H1 (cell line): ENCODE data around the gene SPATA6L. TPM values are rescaled to one million over a fixed set of nuclear protein-coding genes. Genes with fewer than 3 reads are reported as not detected.

ENCODE experiments used
- CTCF ChIA-PET: fragments of 300-600 bp; sonication (Branson Sonifier 250); formaldehyde crosslinking; loops from one replicate; lab custom pipeline; 2021; ENCODE audit not compliant: partially characterized antibody; lab: Charles Lee
- POLR2A ChIA-PET: fragments of 300-600 bp; sonication (Branson Sonifier 250); formaldehyde crosslinking; loops from one replicate; lab custom pipeline; 2021; ENCODE audit warnings: inconsistent platforms; ENCODE audit not compliant: partially characterized antibody; lab: Charles Lee
- DNase-seq, 2 experiments: peaks; one replicate each; pipeline versions ENCODE4 v3.0.0 to v3.0.0-alpha.2; 2010 to 2022; ENCODE audit warnings: low spot score in 2 of 2, low read depth in 1 of 2, mixed read lengths in 1 of 2
- FAIRE-seq: peaks from 2 replicates; lab custom pipeline; 2011; peaks lifted over from hg19 to GRCh38; lab: Jason Lieb, UNC
- H2AFZ ChIP-seq: 2 replicates; pipeline ENCODE4 v1.8.1; 2012; ENCODE audit warnings: low read length, inconsistent platforms
- H2AK5ac ChIP-seq: 2 replicates; pipeline ENCODE4 v1.6.1; 2013; ENCODE audit warnings: low read depth, low read length
- H2BK120ac ChIP-seq: replicated peaks from 2 replicates; pipeline ENCODE3; 2013; ENCODE audit warnings: low read depth, low read length, inconsistent platforms
- H2BK12ac ChIP-seq: 2 replicates; pipeline ENCODE4 v1.6.1; 2013; ENCODE audit warnings: low read depth, low read length
- H2BK15ac ChIP-seq: 2 replicates; pipeline ENCODE4 v1.6.1; 2013; ENCODE audit warnings: low read length
- H2BK20ac ChIP-seq: 2 replicates; pipeline ENCODE4 v1.6.1; 2013; ENCODE audit warnings: low read length
- H2BK5ac ChIP-seq: 2 replicates; pipeline ENCODE4 v1.6.1; 2013; ENCODE audit warnings: low read depth, low read length
- H3K14ac ChIP-seq: 2 replicates; pipeline ENCODE4 v1.6.1; 2013; ENCODE audit warnings: inconsistent platforms; ENCODE audit not compliant: insufficient read length
- H3K18ac ChIP-seq: 2 replicates; pipeline ENCODE4 v1.6.1; 2013; ENCODE audit warnings: low read length; ENCODE audit errors: extremely low read depth
- H3K23ac ChIP-seq: 2 replicates; pipeline ENCODE4 v1.6.1; 2013; ENCODE audit warnings: inconsistent platforms; ENCODE audit not compliant: insufficient read length
- H3K23me2 ChIP-seq: 2 replicates; pipeline ENCODE4 v1.6.1; 2013; ENCODE audit warnings: low read depth, low read length
- H3K27ac ChIP-seq: 2 replicates; pipeline ENCODE4 v1.6.1; 2011; ENCODE audit warnings: low read depth, low read length, inconsistent platforms
- H3K27me3 ChIP-seq, 4 experiments: replicated peaks in 1 of 4; 1 replicate in 1 of 4; 2 replicates in 3 of 4; pipeline versions ENCODE4 v1.6.1 to v1.8.1; 2011 to 2013; ENCODE audit warnings: low read length in 3 of 4, mild to moderate bottlenecking in 3 of 4, inconsistent platforms in 2 of 4, mixed read lengths in 2 of 4, moderate library complexity in 1 of 4; ENCODE audit not compliant: control insufficient read depth in 3 of 4, insufficient read depth in 3 of 4; ENCODE audit errors: extremely low read depth in 1 of 4
- H3K36me3 ChIP-seq, 4 experiments: 2 replicates each; pipeline versions ENCODE4 v1.6.1 to v1.8.1; 2011 to 2013; ENCODE audit warnings: mild to moderate bottlenecking in 4 of 4, low read length in 3 of 4, moderate library complexity in 2 of 4, control low read depth in 1 of 4, inconsistent platforms in 1 of 4; ENCODE audit not compliant: insufficient read depth in 4 of 4, control insufficient read depth in 2 of 4
- H3K4ac ChIP-seq: replicated peaks from 2 replicates; pipeline ENCODE3; 2013; ENCODE audit warnings: low read length, low read depth, mixed read lengths, inconsistent platforms; ENCODE audit not compliant: insufficient read length
- H3K4me1 ChIP-seq, 4 experiments: replicated peaks in 1 of 4; 1 replicate in 1 of 4; 2 replicates in 3 of 4; pipeline versions ENCODE4 v1.6.1 to v1.8.1; 2011 to 2013; ENCODE audit warnings: low read length in 3 of 4, inconsistent platforms in 2 of 4, mixed read lengths in 1 of 4; ENCODE audit not compliant: insufficient read depth in 4 of 4, control insufficient read depth in 3 of 4
- H3K4me2 ChIP-seq, 2 experiments: 2 replicates each; pipeline versions ENCODE4 v1.6.1 to v1.8.1; 2011 to 2013; ENCODE audit warnings: low read depth in 2 of 2, low read length in 2 of 2, control low read depth in 1 of 2, inconsistent platforms in 1 of 2, mild to moderate bottlenecking in 1 of 2; ENCODE audit not compliant: insufficient read depth in 1 of 2
- H3K4me3 ChIP-seq, 4 experiments: fragments of 200-600, 300-600 bp in 1 of 4; sonication (generic), shearing (Covaris generic), sonication (Bioruptor Twin) in 1 of 4; 2 replicates each; pipeline versions ENCODE4 v1.5.1 to v1.8.1; 2011 to 2016; ENCODE audit warnings: low read length in 4 of 4, low read depth in 3 of 4, control low read depth in 2 of 4, inconsistent platforms in 2 of 4, mild to moderate bottlenecking in 2 of 4, mixed read lengths in 1 of 4, moderate library complexity in 1 of 4; ENCODE audit not compliant: insufficient read depth in 2 of 4; ENCODE audit errors: extremely low read depth in 1 of 4
- H3K56ac ChIP-seq: replicated peaks from 2 replicates; pipeline ENCODE3; 2013; ENCODE audit warnings: low read depth, mild to moderate bottlenecking, mixed read lengths, low read length, inconsistent platforms; ENCODE audit not compliant: insufficient read length
- H3K79me1 ChIP-seq: 2 replicates; pipeline ENCODE4 v1.6.1; 2013; ENCODE audit warnings: low read depth, low read length, control low read depth
- H3K79me2 ChIP-seq, 2 experiments: 2 replicates each; pipeline versions ENCODE4 v1.6.1 to v1.8.1; 2012 to 2013; ENCODE audit warnings: low read length in 2 of 2, mild to moderate bottlenecking in 2 of 2, inconsistent platforms in 1 of 2; ENCODE audit not compliant: insufficient read depth in 2 of 2, control insufficient read depth in 1 of 2
- H3K9ac ChIP-seq, 4 experiments: replicated peaks in 1 of 4; 1 replicate in 1 of 4; 2 replicates in 3 of 4; pipeline versions ENCODE4 v1.6.1 to v1.8.1; 2011 to 2013; ENCODE audit warnings: low read depth in 3 of 4, low read length in 3 of 4, control low read depth in 2 of 4, mild to moderate bottlenecking in 2 of 4, moderate library complexity in 2 of 4, inconsistent platforms in 1 of 4; ENCODE audit errors: extremely low read depth in 1 of 4
- H3K9me3 ChIP-seq, 2 experiments: 2 replicates each; pipeline versions ENCODE4 v1.6.1 to v1.8.1; 2012 to 2013; ENCODE audit warnings: mild to moderate bottlenecking in 2 of 2, moderate library complexity in 2 of 2, control low read depth in 1 of 2, inconsistent platforms in 1 of 2, low read depth in 1 of 2, low read length in 1 of 2, mixed read lengths in 1 of 2; ENCODE audit not compliant: insufficient read depth in 2 of 2
- H4K20me1 ChIP-seq, 2 experiments: replicated peaks in 1 of 2; 2 replicates each; pipeline versions ENCODE3 to v1.8.1; 2011 to 2013; ENCODE audit warnings: inconsistent platforms in 2 of 2, low read length in 2 of 2, mild to moderate bottlenecking in 1 of 2; ENCODE audit not compliant: insufficient read depth in 2 of 2, control insufficient read depth in 1 of 2
- H4K5ac ChIP-seq: 2 replicates; pipeline ENCODE4 v1.6.1; 2013; ENCODE audit warnings: low read length, low read depth, mixed read lengths, inconsistent platforms; ENCODE audit not compliant: insufficient read length
- H4K8ac ChIP-seq: 2 replicates; pipeline ENCODE4 v1.8.0; 2013; ENCODE audit warnings: mild to moderate bottlenecking, moderate library complexity, low read length, inconsistent platforms; ENCODE audit not compliant: insufficient read depth; ENCODE audit errors: extremely low read depth
- H4K91ac ChIP-seq: replicated peaks from 2 replicates; pipeline ENCODE3; 2013; ENCODE audit warnings: low read length, mixed read lengths, inconsistent platforms; ENCODE audit not compliant: insufficient read length
- CTBP2 ChIP-seq: IDR thresholded peaks from 2 replicates; pipeline ENCODE4 v1.7.0; 2011; ENCODE audit warnings: borderline replicate concordance, mild to moderate bottlenecking, moderate library complexity, mixed read lengths, low read length; ENCODE audit not compliant: insufficient read depth, insufficient read length
- FOSL1 ChIP-seq: IDR thresholded peaks from 2 replicates; pipeline ENCODE4 v1.6.1; 2011; ENCODE audit warnings: mild to moderate bottlenecking, low read depth, low read length, moderate library complexity; ENCODE audit not compliant: insufficient read depth
- HDAC2 ChIP-seq, 2 experiments: fragments of 300-600 bp in 1 of 2; sonication (generic) in 1 of 2; IDR thresholded peaks; 2 replicates each; pipeline ENCODE4 v1.6.1; 2011 to 2012; ENCODE audit warnings: low read depth in 2 of 2, low read length in 2 of 2, mild to moderate bottlenecking in 2 of 2, moderate library complexity in 2 of 2, borderline replicate concordance in 1 of 2, inconsistent platforms in 1 of 2
- NRF1 ChIP-seq: IDR thresholded peaks from 2 replicates; pipeline ENCODE4 v1.6.1; 2011; ENCODE audit warnings: mild to moderate bottlenecking, low read depth, low read length, improper control_type of control experiment
- POLR2AphosphoS5 ChIP-seq: IDR thresholded peaks from 2 replicates; pipeline ENCODE4 v1.6.1; 2011; ENCODE audit warnings: low read depth, low read length
- SIN3A ChIP-seq, 2 experiments: IDR thresholded peaks in 1 of 2; conservative IDR thresholded peaks in 1 of 2; 2 replicates each; pipeline ENCODE4 v1.6.1; 2011 to 2012; ENCODE audit warnings: low read length in 2 of 2, improper control_type of control experiment in 1 of 2, low read depth in 1 of 2, mild to moderate bottlenecking in 1 of 2
- SIRT6 ChIP-seq: IDR thresholded peaks from one replicate; pipeline ENCODE4 v1.7.1; 2012; ENCODE audit warnings: low read length, inconsistent platforms
- SP4 ChIP-seq: IDR thresholded peaks from 2 replicates; pipeline ENCODE4 v1.6.1; 2012; ENCODE audit warnings: low read length, inconsistent platforms
- TCF12 ChIP-seq: IDR thresholded peaks from 2 replicates; pipeline ENCODE4 v1.6.1; 2011; ENCODE audit warnings: low read depth, mild to moderate bottlenecking, low read length
- YY1 ChIP-seq: IDR thresholded peaks from 2 replicates; pipeline ENCODE4 v1.6.1; 2011; ENCODE audit warnings: low read depth, mild to moderate bottlenecking, low read length
- WGBS, 2 experiments: shearing (Covaris generic) in 1 of 2; methylation state at CpG; one replicate each; pipeline versions ENCODE4 v1.1.6 to v1.1.7; 2013 to 2015; ENCODE audit warnings: low lambda C conversion rate in 2 of 2, mixed read lengths in 2 of 2, inconsistent platforms in 1 of 2, low coverage in 1 of 2, missing lambda C conversion rate in 1 of 2; ENCODE audit not compliant: insufficient replicate concordance in 2 of 2, insufficient coverage in 1 of 2, insufficient read length in 1 of 2; ENCODE audit errors: extremely low coverage in 1 of 2, missing lambda C conversion rate in 1 of 2; 5-methylcytosine and 5-hydroxymethylcytosine counted together
- polyA plus RNA-seq, 7 experiments: library from polyadenylated mRNA; depleted of rRNA in 3 of 7; stranded (reverse) in 5 of 7; unstranded in 2 of 7; fragments of >200 nt in 5 of 7; fragments of 200-250 nt in 2 of 7; gene quantifications; 1 replicate in 5 of 7; 2 replicates in 1 of 7; 4 replicates in 1 of 7; pipeline versions ENCODE4 v1.2.1 to v1.2.3, GENCODE V29; 2011 to 2013; ENCODE audit warnings: missing spikeins in 2 of 7, mixed read lengths in 2 of 7
- total RNA-seq: library from RNA; stranded (reverse); fragmentation: NEBNext Ultra II Directional; extraction: Animal tissue kit (Norgen Biotek cat#: 25700); gene quantifications from 2 replicates; pipeline ENCODE4 v1.2.1, GENCODE V29; 2021
- TF ChIP-seq, protein P1 (sequence below): IDR thresholded peaks from 2 replicates; pipeline ENCODE4 v1.6.1; 2012; ENCODE audit warnings: inconsistent platforms

SPATA6L gene
- total and polyA plus RNA-seq, 2 of the 8 experiments (the other 6 are each of a cell fraction or from before 2014, with no cell fraction given) = 0.57 to 1.1 TPM

- Histone ChIP-seq H2BK12ac (no peak overlapping the region), H3K4ac (no peak overlapping the region), H3K23ac (no peak overlapping the region), H3K36me3 (no peaks in the 10 kb centered on the region), H4K91ac (no peak overlapping the region), H3K27ac (no peak overlapping the region), H3K27me3 (no peaks in the 10 kb centered on the region), H3K23me2 (peaks cover 13% of the 10 kb centered on the region), H4K20me1 (no peaks in the 10 kb centered on the region), H3K56ac (no peak overlapping the region), H2AK5ac (no peak overlapping the region), H2BK20ac (no peak overlapping the region), H3K18ac (no peak overlapping the region), H3K4me1 (peaks cover 4 to 19% (median 9%) of the 10 kb centered on the region in 4 experiments), H2AFZ (no peak overlapping the region), H2BK120ac (no peak overlapping the region), H3K79me2 (peaks cover 3 to 9% of the 10 kb centered on the region in 2 experiments; a peak in 2 of 4 replicates), H4K5ac (no peak overlapping the region), H3K9ac (no peak overlapping the region), H3K9me3 (no peaks in the 10 kb centered on the region), H3K4me3 (peak overlapping the region in 1 of 4 experiments; percentile 84; a peak in 2 of 8 replicates), H2BK15ac (no peak overlapping the region), H2BK5ac (no peak overlapping the region), H3K79me1 (peaks cover 6% of the 10 kb centered on the region; the same call in 1 of the 2 replicates), H3K4me2 (peak overlapping the region in 1 of 2 experiments; percentile 94; a peak in 2 of 4 replicates), H3K14ac (no peak overlapping the region), H4K8ac (no peak overlapping the region)
- DNase-seq = no peak
- ChIA-PET CTCF (interaction anchor here (0.6 to 1.4 kb wide), 5 partner anchors 8 to 577 kb away, joined by 3 to 7 read pairs (median 3); partner anchors contain the start of gene AK3), POLR2A (interaction anchor here (1.8 kb wide), 1 partner anchor 17 kb away, joined by 6 read pairs; no protein-coding TSS in a partner anchor)
- FAIRE-seq = no peak
- WGBS, 2 experiments = 67% methylated on average over 1 of the region's 1 CpG; no CpG with 5 or more reads in 1 of the 2 experiments
- TF ChIP-seq SP4 (no peak), TCF12 (no peak), FOSL1 (no peak), HDAC2 (IDR thresholded peaks at IDR 0.05; ENCODE audit: borderline replicate concordance in 1 of 2, low read depth in 2 of 2, low read length in 2 of 2) (no peak), CTBP2 (no peak), SIN3A (conservative IDR thresholded peaks at IDR 0.05 in 1 of 2, IDR thresholded peaks at IDR 0.05 in 1 of 2; ENCODE audit: low read depth in 1 of 2, low read length in 2 of 2) (no peak), POLR2AphosphoS5 (no peak), NRF1 (no peak), YY1 (no peak), SIRT6 (no peak)
- TF ChIP-seq, protein P1, sequence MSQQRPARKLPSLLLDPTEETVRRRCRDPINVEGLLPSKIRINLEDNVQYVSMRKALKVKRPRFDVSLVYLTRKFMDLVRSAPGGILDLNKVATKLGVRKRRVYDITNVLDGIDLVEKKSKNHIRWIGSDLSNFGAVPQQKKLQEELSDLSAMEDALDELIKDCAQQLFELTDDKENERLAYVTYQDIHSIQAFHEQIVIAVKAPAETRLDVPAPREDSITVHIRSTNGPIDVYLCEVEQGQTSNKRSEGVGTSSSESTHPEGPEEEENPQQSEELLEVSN = no peak
- TF ChIP-seq, all 59 proteins: peak for 0
Measured at GRCh38 chr9:4661165-4661564, 5.1 kb downstream of the SPATA6L start.
